MM.1S (cell line): ENCODE results near the gene MARCHF9.

Experiments used
- DNase-seq: peaks from one replicate; pipeline ENCODE4 v3.0.0-alpha.2; 2015
- H2AFZ ChIP-seq: fragments of 300-600 bp; sonication (generic); 2 replicates; pipeline ENCODE4 v1.6.0; 2016; ENCODE audit warnings: antibody characterized with exemption, low read length
- H3F3A ChIP-seq: fragments of 300-600 bp; sonication (generic); 2 replicates; pipeline ENCODE4 v1.6.1; 2016; ENCODE audit warnings: mild to moderate bottlenecking, antibody characterized with exemption, low read length, moderate library complexity, mixed read lengths; ENCODE audit not compliant: insufficient read depth
- H3K27ac ChIP-seq: fragments of 300-600 bp; sonication (generic); 2 replicates; pipeline ENCODE4 v1.5.1; 2016; ENCODE audit warnings: mild to moderate bottlenecking, low read length
- H3K27me3 ChIP-seq: fragments of 300-600 bp; sonication (generic); replicated peaks from 2 replicates; pipeline ENCODE4 v1.6.0; 2016; ENCODE audit warnings: low read length; ENCODE audit not compliant: insufficient read depth
- H3K36me3 ChIP-seq: fragments of 300-600 bp; sonication (generic); replicated peaks from 2 replicates; pipeline ENCODE4 v1.6.1; 2016; ENCODE audit warnings: mild to moderate bottlenecking, low read length, mixed read lengths; ENCODE audit not compliant: insufficient read depth
- H3K4me1 ChIP-seq: fragments of 300-600 bp; sonication (generic); 2 replicates; pipeline ENCODE4 v1.6.1; 2016; ENCODE audit warnings: low read length, mixed read lengths
- H3K4me2 ChIP-seq: fragments of 300-600 bp; sonication (generic); 2 replicates; pipeline ENCODE4 v1.6.0; 2016; ENCODE audit warnings: low read depth, low read length
- H3K4me3 ChIP-seq: fragments of 300-600 bp; sonication (generic); 2 replicates; pipeline ENCODE4 v1.5.1; 2016; ENCODE audit warnings: low read length, mixed read lengths
- H3K79me2 ChIP-seq: fragments of 300-600 bp; sonication (generic); 2 replicates; pipeline ENCODE4 v1.6.1; 2016; ENCODE audit warnings: mixed run types, low read length, mixed read lengths
- H3K9ac ChIP-seq: fragments of 300-600 bp; sonication (generic); 2 replicates; pipeline ENCODE4 v1.6.1; 2016; ENCODE audit warnings: low read length, mixed read lengths
- H3K9me2 ChIP-seq: fragments of 300-600 bp; sonication (generic); replicated peaks from 2 replicates; pipeline ENCODE4 v1.6.1; 2016; ENCODE audit warnings: mild to moderate bottlenecking, low read length, mixed read lengths; ENCODE audit not compliant: insufficient read depth
- H3K9me3 ChIP-seq: fragments of 300-600 bp; sonication (generic); replicated peaks from 2 replicates; pipeline ENCODE4 v1.6.1; 2016; ENCODE audit warnings: mild to moderate bottlenecking, low read length, mixed read lengths; ENCODE audit not compliant: insufficient read depth
- H4K20me1 ChIP-seq: fragments of 300-600 bp; sonication (generic); 2 replicates; pipeline ENCODE4 v1.6.1; 2016; ENCODE audit warnings: mild to moderate bottlenecking, low read length, moderate library complexity, mixed read lengths; ENCODE audit not compliant: insufficient read depth
- EZH2 ChIP-seq: fragments of 300-600 bp; sonication (generic); optimal IDR thresholded peaks from 2 replicates; pipeline ENCODE3; 2017; ENCODE audit warnings: low read depth, mild to moderate bottlenecking, antibody characterized with exemption, low read length, mixed read lengths
- EZH2phosphoT487 ChIP-seq: fragments of 300-600 bp; sonication (generic); IDR thresholded peaks from 2 replicates; pipeline ENCODE4 v1.6.1; 2018; ENCODE audit warnings: antibody characterized with exemption, low read length
- TF ChIP-seq, protein P1 (sequence below): fragments of 300-600 bp; sonication (generic); IDR thresholded peaks from 2 replicates; pipeline ENCODE4 v1.5.1; 2016; ENCODE audit warnings: antibody characterized with exemption, low read length, mixed read lengths

The MARCHF9 gene

DNA sequence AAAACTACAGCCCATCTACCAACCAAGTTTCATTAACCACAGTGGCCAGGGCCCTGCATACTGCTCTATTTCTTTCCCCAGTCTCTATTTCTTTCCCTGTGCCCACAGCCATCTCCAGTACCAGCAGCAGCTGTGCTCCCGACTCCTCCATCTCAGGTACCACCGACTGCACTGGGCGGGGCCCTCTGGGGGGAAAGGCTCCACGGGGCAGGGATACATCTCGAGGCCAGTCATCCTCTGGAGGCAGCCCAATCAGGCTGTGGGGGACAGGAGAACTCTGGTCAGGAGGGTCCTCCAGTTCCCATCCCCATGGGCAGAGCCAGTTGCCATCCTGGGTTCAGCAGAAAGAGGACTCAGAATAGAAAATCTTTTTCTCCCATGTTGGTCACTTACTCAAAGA is 5.8 kb upstream of the MARCHF9 start:
- Histone ChIP-seq H3K36me3 (peaks cover 7% of the 10 kb centered on the region; the same call in 1 of the 2 replicates), H3K9me2 (no peaks in the 10 kb centered on the region), H3K27ac (no peak overlapping the region), H2AFZ (no peak overlapping the region), H3K4me1 (peaks cover 23% of the 10 kb centered on the region), H3F3A (peaks cover 37% of the 10 kb centered on the region), H3K4me3 (no peak overlapping the region), H3K4me2 (no peak overlapping the region), H3K9ac (no peak overlapping the region), H4K20me1 (no peaks in the 10 kb centered on the region), H3K9me3 (no peaks in the 10 kb centered on the region), H3K27me3 (no peaks in the 10 kb centered on the region), H3K79me2 (peaks cover 45% of the 10 kb centered on the region)
- no peak for DNase-seq
- TF ChIP-seq EZH2phosphoT487 (no peak), EZH2 (no peak)
- TF ChIP-seq, protein P1, sequence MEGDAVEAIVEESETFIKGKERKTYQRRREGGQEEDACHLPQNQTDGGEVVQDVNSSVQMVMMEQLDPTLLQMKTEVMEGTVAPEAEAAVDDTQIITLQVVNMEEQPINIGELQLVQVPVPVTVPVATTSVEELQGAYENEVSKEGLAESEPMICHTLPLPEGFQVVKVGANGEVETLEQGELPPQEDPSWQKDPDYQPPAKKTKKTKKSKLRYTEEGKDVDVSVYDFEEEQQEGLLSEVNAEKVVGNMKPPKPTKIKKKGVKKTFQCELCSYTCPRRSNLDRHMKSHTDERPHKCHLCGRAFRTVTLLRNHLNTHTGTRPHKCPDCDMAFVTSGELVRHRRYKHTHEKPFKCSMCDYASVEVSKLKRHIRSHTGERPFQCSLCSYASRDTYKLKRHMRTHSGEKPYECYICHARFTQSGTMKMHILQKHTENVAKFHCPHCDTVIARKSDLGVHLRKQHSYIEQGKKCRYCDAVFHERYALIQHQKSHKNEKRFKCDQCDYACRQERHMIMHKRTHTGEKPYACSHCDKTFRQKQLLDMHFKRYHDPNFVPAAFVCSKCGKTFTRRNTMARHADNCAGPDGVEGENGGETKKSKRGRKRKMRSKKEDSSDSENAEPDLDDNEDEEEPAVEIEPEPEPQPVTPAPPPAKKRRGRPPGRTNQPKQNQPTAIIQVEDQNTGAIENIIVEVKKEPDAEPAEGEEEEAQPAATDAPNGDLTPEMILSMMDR: no peak

DNA sequence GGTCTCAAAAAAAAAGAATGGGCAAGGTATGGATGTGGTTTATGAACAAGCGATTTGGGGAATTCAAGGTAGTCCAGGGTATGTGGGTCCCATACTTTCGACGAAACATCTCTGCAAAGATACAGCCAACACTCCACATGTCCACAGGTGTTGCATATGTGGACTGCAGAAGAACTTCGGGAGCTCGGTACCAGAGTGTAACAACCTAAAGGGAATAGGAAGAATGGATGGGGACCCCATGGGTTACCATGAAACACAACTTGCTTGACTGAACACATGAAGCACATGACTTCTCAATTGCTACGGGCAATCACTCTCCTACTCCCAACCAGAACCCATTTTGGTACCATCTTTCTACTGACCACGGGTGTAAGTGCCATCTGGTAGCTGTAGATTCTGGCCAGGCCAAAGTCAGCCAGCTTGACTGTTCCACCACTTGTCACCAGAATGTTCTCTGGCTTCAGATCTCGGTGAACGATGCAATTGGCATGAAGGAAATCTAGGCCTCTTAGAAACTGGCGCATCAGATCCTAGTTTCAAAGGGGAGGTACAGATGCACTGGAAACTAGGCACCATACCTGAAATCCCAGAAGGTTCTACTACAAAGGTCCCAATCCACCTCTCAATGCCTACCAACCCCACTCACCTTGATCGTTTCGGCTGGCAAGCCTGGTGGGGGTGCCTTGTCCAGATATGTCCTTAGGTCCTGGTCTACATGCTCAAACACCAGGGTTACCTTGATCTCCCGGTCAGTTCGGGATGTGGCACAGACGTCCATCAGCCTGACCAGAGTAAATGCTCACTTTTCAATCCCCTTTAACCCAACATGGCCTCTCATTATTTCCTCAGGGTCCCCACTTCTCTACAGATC is 4.1 kb upstream of the MARCHF9 start:
- Histone ChIP-seq H3K9me2 (no peaks in the 10 kb centered on the region), H3K27me3 (no peaks in the 10 kb centered on the region), H2AFZ (no peak overlapping the region), H3K27ac (peak overlapping the region; percentile 44; the same call in 1 of the 2 replicates), H3K4me1 (peaks cover 28% of the 10 kb centered on the region), H3F3A (peaks cover 38% of the 10 kb centered on the region), H3K36me3 (peaks cover 7% of the 10 kb centered on the region; the same call in 1 of the 2 replicates), H4K20me1 (no peaks in the 10 kb centered on the region), H3K4me2 (peak overlapping the region; percentile 70), H3K9ac (peak overlapping the region; percentile 88), H3K79me2 (peaks cover 36% of the 10 kb centered on the region), H3K9me3 (no peaks in the 10 kb centered on the region), H3K4me3 (peak overlapping the region; percentile 72)
- DNase-seq: no peak
- TF ChIP-seq, protein P1: no peak
- TF ChIP-seq EZH2phosphoT487: no peak
- no peak for TF ChIP-seq EZH2

DNA sequence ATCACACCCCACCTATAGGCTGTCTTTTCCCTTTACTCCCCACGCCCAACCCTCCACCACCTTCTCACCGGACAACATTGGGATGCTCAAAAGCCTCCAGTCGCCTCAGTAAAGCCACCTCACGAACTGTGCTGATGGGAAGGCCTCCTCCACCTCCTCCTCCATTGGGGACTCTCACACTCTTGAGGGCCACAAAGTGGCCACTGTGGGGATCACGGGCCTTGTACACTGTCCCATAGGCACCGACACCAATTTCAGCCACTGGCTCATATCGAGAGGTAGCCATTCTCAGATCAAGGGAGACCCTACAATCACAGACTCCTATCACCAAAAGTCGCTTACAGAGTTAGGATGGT is 3.5 kb upstream of the MARCHF9 start:
- Histone ChIP-seq H3K79me2 (peaks cover 34% of the 10 kb centered on the region), H3K4me2 (peak overlapping the region; percentile 70), H3K4me1 (peaks cover 28% of the 10 kb centered on the region), H3K27me3 (no peaks in the 10 kb centered on the region), H3K4me3 (peak overlapping the region; percentile 72), H3K9me3 (no peaks in the 10 kb centered on the region), H2AFZ (peak overlapping the region; percentile 60), H4K20me1 (no peaks in the 10 kb centered on the region), H3K36me3 (peaks cover 7% of the 10 kb centered on the region; the same call in 1 of the 2 replicates), H3K27ac (peak overlapping the region; percentile 44; the same call in 1 of the 2 replicates), H3K9ac (peak overlapping the region; percentile 88), H3K9me2 (no peaks in the 10 kb centered on the region), H3F3A (peaks cover 38% of the 10 kb centered on the region)
- TF ChIP-seq, protein P1: no peak
- no peak for DNase-seq
